H9 (cell line): ENCODE data around the gene CAPG. TPM values are rescaled to one million over a fixed set of nuclear protein-coding genes. Genes with fewer than 3 reads are reported as not detected.

ENCODE experiments used
- DNase-seq: peaks from one replicate; pipeline ENCODE4 v3.0.0-alpha.2; 2017
- H2AFZ ChIP-seq: one replicate; pipeline ENCODE4 v1.6.1; 2013; ENCODE audit warnings: mild to moderate bottlenecking, low read length, control low read depth, moderate library complexity
- H2AK5ac ChIP-seq: 2 replicates; pipeline ENCODE4 v1.6.1; 2013; ENCODE audit warnings: low read length, control low read depth, mixed read lengths; ENCODE audit not compliant: insufficient read length
- H2BK120ac ChIP-seq: one replicate; pipeline ENCODE4 v1.6.1; 2013; ENCODE audit warnings: low read depth, mild to moderate bottlenecking, low read length, control low read depth, inconsistent platforms; ENCODE audit not compliant: poor library complexity, severe bottlenecking
- H2BK12ac ChIP-seq: 2 replicates; pipeline ENCODE4 v1.6.1; 2013; ENCODE audit warnings: low read length, control low read depth, mixed read lengths, low read depth; ENCODE audit not compliant: insufficient read length
- H2BK15ac ChIP-seq: 2 replicates; pipeline ENCODE4 v1.6.1; 2013; ENCODE audit warnings: low read depth, low read length, control low read depth
- H2BK20ac ChIP-seq: one replicate; pipeline ENCODE4 v1.6.1; 2013; ENCODE audit warnings: low read depth, mild to moderate bottlenecking, low read length, control low read depth, inconsistent platforms; ENCODE audit not compliant: poor library complexity, severe bottlenecking
- H2BK5ac ChIP-seq: 2 replicates; pipeline ENCODE4 v1.6.1; 2013; ENCODE audit warnings: low read length, control low read depth, mixed read lengths; ENCODE audit not compliant: insufficient read length
- H3K14ac ChIP-seq: 2 replicates; pipeline ENCODE4 v1.6.1; 2013; ENCODE audit warnings: low read length, control low read depth; ENCODE audit not compliant: insufficient read depth
- H3K18ac ChIP-seq: 2 replicates; pipeline ENCODE4 v1.6.1; 2013; ENCODE audit warnings: low read depth, mild to moderate bottlenecking, mixed read lengths, low read length, control low read depth; ENCODE audit not compliant: insufficient read length
- H3K23ac ChIP-seq: 2 replicates; pipeline ENCODE4 v1.6.1; 2013; ENCODE audit warnings: low read length, control low read depth, mixed read lengths, low read depth; ENCODE audit not compliant: insufficient read length
- H3K23me2 ChIP-seq: 2 replicates; pipeline ENCODE4 v1.6.1; 2013; ENCODE audit warnings: low read depth, mild to moderate bottlenecking, mixed read lengths, low read length, control low read depth; ENCODE audit not compliant: insufficient read length, poor library complexity, severe bottlenecking
- H3K27ac ChIP-seq: 2 replicates; pipeline ENCODE4 v1.5.1; 2013; ENCODE audit warnings: low read length, control low read depth, mixed read lengths, low read depth; ENCODE audit not compliant: insufficient read length
- H3K27me3 ChIP-seq: 2 replicates; pipeline ENCODE4 v1.6.1; 2013; ENCODE audit warnings: low read length, control low read depth, inconsistent platforms; ENCODE audit not compliant: insufficient read depth
- H3K4ac ChIP-seq: 2 replicates; pipeline ENCODE4 v1.6.1; 2013; ENCODE audit warnings: low read depth, mild to moderate bottlenecking, control low read depth, inconsistent platforms, low read length, moderate library complexity
- H3K4me1 ChIP-seq: 2 replicates; pipeline ENCODE4 v1.6.1; 2013; ENCODE audit warnings: low read length, control low read depth, inconsistent platforms; ENCODE audit not compliant: insufficient read depth
- H3K4me2 ChIP-seq: 2 replicates; pipeline ENCODE4 v1.6.1; 2013; ENCODE audit warnings: low read length, control low read depth, mixed read lengths; ENCODE audit not compliant: insufficient read length, insufficient read depth
- H3K56ac ChIP-seq: 2 replicates; pipeline ENCODE4 v1.6.1; 2013; ENCODE audit warnings: low read depth, mild to moderate bottlenecking, mixed read lengths, low read length, control low read depth; ENCODE audit not compliant: insufficient read length
- H3K79me1 ChIP-seq: 2 replicates; pipeline ENCODE4 v1.6.1; 2013; ENCODE audit warnings: low read depth, mild to moderate bottlenecking, moderate library complexity, low read length, control low read depth, inconsistent platforms; ENCODE audit not compliant: insufficient read depth, poor library complexity, severe bottlenecking
- H3K79me2 ChIP-seq: 2 replicates; pipeline ENCODE4 v1.6.1; 2013; ENCODE audit warnings: low read length, control low read depth, inconsistent platforms; ENCODE audit not compliant: insufficient read depth
- H3K9ac ChIP-seq: 2 replicates; pipeline ENCODE4 v1.6.1; 2013; ENCODE audit warnings: low read length, control low read depth, mixed read lengths; ENCODE audit not compliant: insufficient read length; ENCODE audit errors: extremely low read depth
- H3K9me3 ChIP-seq: one replicate; pipeline ENCODE4 v1.6.1; 2013; ENCODE audit warnings: low read depth, low read length, inconsistent platforms; ENCODE audit not compliant: control insufficient read depth
- H3T11ph ChIP-seq: one replicate; pipeline ENCODE4 v1.6.1; 2013; ENCODE audit warnings: mild to moderate bottlenecking, low read length, control low read depth, inconsistent platforms
- H4K20me1 ChIP-seq: one replicate; pipeline ENCODE4 v1.6.1; 2013; ENCODE audit not compliant: control insufficient read depth, insufficient read length, insufficient read depth
- H4K5ac ChIP-seq: 2 replicates; pipeline ENCODE4 v1.6.1; 2013; ENCODE audit warnings: low read depth, mild to moderate bottlenecking, mixed read lengths, low read length, control low read depth; ENCODE audit not compliant: insufficient read length
- H4K8ac ChIP-seq: replicated peaks from 2 replicates; pipeline ENCODE4 v1.6.1; 2013; ENCODE audit warnings: low read length, control low read depth, mixed read lengths, low read depth; ENCODE audit not compliant: insufficient read length
- H4K91ac ChIP-seq: 2 replicates; pipeline ENCODE4 v1.6.1; 2013; ENCODE audit warnings: low read depth, mild to moderate bottlenecking, moderate library complexity, mixed read lengths, low read length, control low read depth; ENCODE audit not compliant: insufficient read length
- H3K27ac Mint-ChIP-seq, 3 experiments: 2 replicates in 2 of 3; 3 replicates in 1 of 3; pipeline ENCODE4 v1.8.0; 2020 to 2021; ENCODE audit warnings: mixed read lengths in 3 of 3, mild to moderate bottlenecking in 1 of 3, moderate library complexity in 1 of 3
- H3K27me3 Mint-ChIP-seq: 2 replicates; pipeline ENCODE4 v1.8.0; 2021; ENCODE audit warnings: low read depth, mild to moderate bottlenecking, moderate library complexity, mixed read lengths
- H3K36me3 Mint-ChIP-seq, 3 experiments: 2 replicates in 2 of 3; 3 replicates in 1 of 3; pipeline ENCODE4 v1.8.0; 2020 to 2021; ENCODE audit warnings: low read depth in 3 of 3, mixed read lengths in 3 of 3; ENCODE audit not compliant: insufficient read depth in 1 of 3
- H3K4me1 Mint-ChIP-seq, 2 experiments: 2 replicates each; pipeline ENCODE4 v1.8.0; 2020; ENCODE audit warnings: mixed read lengths in 2 of 2
- H3K4me3 Mint-ChIP-seq, 2 experiments: 2 replicates in 1 of 2; 3 replicates in 1 of 2; pipeline ENCODE4 v1.8.0; 2020 to 2021; ENCODE audit warnings: mild to moderate bottlenecking in 2 of 2, mixed read lengths in 2 of 2, moderate library complexity in 1 of 2
- H3K9me3 Mint-ChIP-seq, 2 experiments: 2 replicates in 1 of 2; 3 replicates in 1 of 2; pipeline ENCODE4 v1.8.0; 2020; ENCODE audit warnings: mild to moderate bottlenecking in 2 of 2, mixed read lengths in 2 of 2, moderate library complexity in 1 of 2
- CTCF ChIP-seq: fragments of 200-600 bp; sonication (generic); conservative IDR thresholded peaks from 3 replicates; pipeline ENCODE4 v1.8.0; 2021; ENCODE audit warnings: antibody characterized with exemption, mild to moderate bottlenecking
- WGBS: extraction: QIAGEN DNeasy Blood & Tissue Kit; methylation state at CpG from one replicate; pipeline ENCODE4 v1.1.7; 2013; ENCODE audit warnings: missing lambda C conversion rate, low lambda C conversion rate, mixed read lengths; ENCODE audit not compliant: insufficient read length; ENCODE audit errors: extremely low coverage; 5-methylcytosine and 5-hydroxymethylcytosine counted together
- total RNA-seq: library from RNA; stranded (reverse); gene quantifications from 2 replicates; pipeline ENCODE4 v1.2.1, GENCODE V29; 2021

Gene CAPG
- total RNA-seq, 1 experiment from 2014 or later = 72.8 TPM

DNA sequence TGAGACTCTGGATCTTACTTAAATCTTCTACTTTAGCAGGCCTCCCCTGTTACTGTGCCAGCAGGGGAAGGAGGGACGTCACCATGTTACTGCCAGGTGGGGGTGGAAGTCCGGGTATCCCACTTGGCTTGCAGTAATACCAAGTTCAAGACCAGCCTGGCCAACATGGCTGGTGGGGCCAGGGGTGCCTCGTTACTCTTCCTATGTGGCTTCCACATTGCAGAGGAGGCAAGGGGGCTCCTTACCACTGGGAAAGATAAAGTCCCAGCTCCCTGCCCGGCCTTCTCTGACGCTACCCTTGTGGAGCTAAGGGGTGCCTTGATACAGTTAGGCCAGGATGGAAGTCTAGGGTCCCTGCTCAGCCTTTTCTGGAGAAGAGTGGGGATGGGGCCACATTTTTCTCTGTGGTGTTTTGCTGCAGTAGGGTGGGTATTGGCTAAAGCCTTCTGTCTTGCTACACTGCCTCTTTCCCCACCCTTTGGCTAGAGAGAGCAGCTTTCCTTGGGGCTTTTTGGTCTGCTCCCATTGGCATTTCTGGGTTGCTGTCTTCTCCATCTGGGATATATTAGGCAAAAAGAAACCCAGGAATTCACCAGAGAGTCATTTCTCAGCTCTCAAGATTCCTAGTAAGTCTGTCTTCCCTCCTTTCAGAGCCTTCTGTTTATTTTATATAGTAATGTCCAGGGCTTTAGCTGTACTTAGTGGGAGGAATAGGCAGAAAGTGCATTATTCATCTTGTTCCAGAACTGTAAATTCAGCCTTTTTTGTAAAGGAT, 33.7 kb downstream of the CAPG start:
- H3K27me3 Mint-ChIP-seq = no peaks in the 10 kb centered on the region
- H3K4me3 Mint-ChIP-seq = no peak overlapping the region
- no peak overlapping the region for H2BK20ac ChIP-seq
- no peak for TF ChIP-seq CTCF
- H2AK5ac ChIP-seq = no peak overlapping the region
- no peak overlapping the region for H3K18ac ChIP-seq
- no peaks in the 10 kb centered on the region for H3K27me3 ChIP-seq
- H3K4me1 Mint-ChIP-seq = no peaks in the 10 kb centered on the region
- H2BK120ac ChIP-seq = no peak overlapping the region
- H2BK12ac ChIP-seq = no peak overlapping the region
- H3K36me3 Mint-ChIP-seq = peaks cover 23 to 47% (median 36%) of the 10 kb centered on the region in 3 experiments
- H4K91ac ChIP-seq = no peak overlapping the region
- no peak overlapping the region for H3K4me2 ChIP-seq
- H3K14ac ChIP-seq = no peak overlapping the region
- peaks cover 14 to 16% of the 10 kb centered on the region in 2 experiments for H3K9me3 Mint-ChIP-seq
- no peak overlapping the region for H4K8ac ChIP-seq
- H3K27ac ChIP-seq = no peak overlapping the region
- no peak overlapping the region for H3K4ac ChIP-seq
- no peak overlapping the region for H2AFZ ChIP-seq
- no peak overlapping the region for H3K23ac ChIP-seq
- H3K79me2 ChIP-seq = no peaks in the 10 kb centered on the region
- H2BK5ac ChIP-seq = no peak overlapping the region
- H3K56ac ChIP-seq = no peak overlapping the region
- no peak overlapping the region for H3K27ac Mint-ChIP-seq
- H3K9ac ChIP-seq = no peak overlapping the region
- no peaks in the 10 kb centered on the region for H4K20me1 ChIP-seq
- no peaks in the 10 kb centered on the region for H3K4me1 ChIP-seq
- no peaks in the 10 kb centered on the region for H3K9me3 ChIP-seq
- H2BK15ac ChIP-seq = no peak overlapping the region
- DNase-seq = no peak
- H3K79me1 ChIP-seq = no peaks in the 10 kb centered on the region
- H3K23me2 ChIP-seq = no peaks in the 10 kb centered on the region
- WGBS = no CpG with 5 or more reads among the region's 5 CpGs
- no peak overlapping the region for H4K5ac ChIP-seq
- no peak overlapping the region for H3T11ph ChIP-seq
